ENCODE measurements around the gene RAB4A.

RAB4A gene

GRCh38 chr1:229339086-229339485 lies 68.2 kb downstream of the RAB4A start:
- peaks cover 75% of the 10 kb centered on the region for H3K79me2 ChIP-seq (ENCODE audit: low read length)
- H4K20me1 ChIP-seq (ENCODE audit: insufficient read depth, low read length) = no peaks in the 10 kb centered on the region
- no peak overlapping the region for H3K9ac ChIP-seq (ENCODE audit: low read length)
- no peaks in the 10 kb centered on the region for H3K9me2 ChIP-seq (replicated peaks; ENCODE audit: insufficient read depth, low read length)
- no peak overlapping the region for H2AFZ ChIP-seq (ENCODE audit: low read length)
- H3K36me3 ChIP-seq (replicated peaks; ENCODE audit: insufficient read depth, low read length) = no peaks in the 10 kb centered on the region
- H3K4me1 ChIP-seq (ENCODE audit: low read length) = peaks cover 18% of the 10 kb centered on the region
- no peak overlapping the region for H3K4me2 ChIP-seq (ENCODE audit: low read depth, low read length)
- H3F3A ChIP-seq (ENCODE audit: insufficient read depth, low read length) = peaks cover 17% of the 10 kb centered on the region
- no peak overlapping the region for H3K27ac ChIP-seq (ENCODE audit: low read length)
- H3K4me3 ChIP-seq (ENCODE audit: low read length) = no peak overlapping the region
- DNase-seq = no peak
- no peaks in the 10 kb centered on the region for H3K27me3 ChIP-seq (replicated peaks; ENCODE audit: insufficient read depth, low read length)
- TF ChIP-seq CTCF (IDR thresholded peaks at IDR 0.05; ENCODE audit: low read length) = no peak
- TF ChIP-seq EZH2 (optimal IDR thresholded peaks at IDR 0.05; ENCODE audit: low read depth, low read length) = no peak
- no peak for TF ChIP-seq EZH2phosphoT487 (IDR thresholded peaks at IDR 0.05; ENCODE audit: low read length)
- H3K9me3 ChIP-seq (replicated peaks; ENCODE audit: insufficient read depth, low read length) = no peaks in the 10 kb centered on the region

- no peak overlapping the region for H3K4me2 ChIP-seq (ENCODE audit: low read depth, low read length)
Observed at GRCh38 chr1:229339520-229339919, 68.6 kb downstream of the RAB4A start.

GRCh38 chr1:229340496-229340895 lies 69.6 kb downstream of the RAB4A start:
- Histone ChIP-seq H3K4me3 (ENCODE audit: low read length) (no peak overlapping the region), H3K4me1 (ENCODE audit: low read length) (peaks cover 22% of the 10 kb centered on the region), H3K27ac (ENCODE audit: low read length) (no peak overlapping the region), H3K9me2 (replicated peaks; ENCODE audit: insufficient read depth, low read length) (no peaks in the 10 kb centered on the region), H3K9ac (ENCODE audit: low read length) (no peak overlapping the region), H3K4me2 (ENCODE audit: low read depth, low read length) (peak overlapping the region; percentile 1; the same call in 1 of the 2 replicates), H2AFZ (ENCODE audit: low read length) (no peak overlapping the region), H3F3A (ENCODE audit: insufficient read depth, low read length) (peaks cover 22% of the 10 kb centered on the region), H3K36me3 (replicated peaks; ENCODE audit: insufficient read depth, low read length) (no peaks in the 10 kb centered on the region), H3K79me2 (ENCODE audit: low read length) (peaks cover 62% of the 10 kb centered on the region), H3K27me3 (replicated peaks; ENCODE audit: insufficient read depth, low read length) (no peaks in the 10 kb centered on the region), H4K20me1 (ENCODE audit: insufficient read depth, low read length) (no peaks in the 10 kb centered on the region), H3K9me3 (replicated peaks; ENCODE audit: insufficient read depth, low read length) (no peaks in the 10 kb centered on the region)
- DNase-seq = no peak
- TF ChIP-seq EZH2 (optimal IDR thresholded peaks at IDR 0.05; ENCODE audit: low read depth, low read length) (no peak), EZH2phosphoT487 (IDR thresholded peaks at IDR 0.05; ENCODE audit: low read length) (no peak), CTCF (IDR thresholded peaks at IDR 0.05; ENCODE audit: low read length) (no peak)

More at GRCh38 chr1:229339520-229339919, 68.6 kb downstream of the RAB4A start:
- H3K4me3 ChIP-seq (ENCODE audit: low read length) = no peak overlapping the region
- peaks cover 71% of the 10 kb centered on the region for H3K79me2 ChIP-seq (ENCODE audit: low read length)
- no peaks in the 10 kb centered on the region for H4K20me1 ChIP-seq (ENCODE audit: insufficient read depth, low read length)
- H3K27me3 ChIP-seq (replicated peaks; ENCODE audit: insufficient read depth, low read length) = no peaks in the 10 kb centered on the region
- H3K36me3 ChIP-seq (replicated peaks; ENCODE audit: insufficient read depth, low read length) = no peaks in the 10 kb centered on the region
- DNase-seq = no peak
- H3F3A ChIP-seq (ENCODE audit: insufficient read depth, low read length) = peaks cover 22% of the 10 kb centered on the region
- TF ChIP-seq EZH2 (optimal IDR thresholded peaks at IDR 0.05; ENCODE audit: low read depth, low read length) (no peak), CTCF (IDR thresholded peaks at IDR 0.05; ENCODE audit: low read length) (no peak), EZH2phosphoT487 (IDR thresholded peaks at IDR 0.05; ENCODE audit: low read length) (no peak)
- peaks cover 22% of the 10 kb centered on the region for H3K4me1 ChIP-seq (ENCODE audit: low read length)
- H3K9me2 ChIP-seq (replicated peaks; ENCODE audit: insufficient read depth, low read length) = no peaks in the 10 kb centered on the region
- no peak overlapping the region for H3K9ac ChIP-seq (ENCODE audit: low read length)
- H3K27ac ChIP-seq (ENCODE audit: low read length) = no peak overlapping the region
- no peak overlapping the region for H2AFZ ChIP-seq (ENCODE audit: low read length)
- no peaks in the 10 kb centered on the region for H3K9me3 ChIP-seq (replicated peaks; ENCODE audit: insufficient read depth, low read length)

Measured in MM.1S (cell line).